GM19193 (cell line): ENCODE results near the gene ZNRF1.

ENCODE experiments used
- POLR2A ChIP-seq: IDR thresholded peaks from 4 replicates; pipeline ENCODE4 v1.6.1; 2011; ENCODE audit not compliant: insufficient read depth, insufficient read length; ENCODE audit errors: extremely low read depth

Gene ZNRF1

DNA sequence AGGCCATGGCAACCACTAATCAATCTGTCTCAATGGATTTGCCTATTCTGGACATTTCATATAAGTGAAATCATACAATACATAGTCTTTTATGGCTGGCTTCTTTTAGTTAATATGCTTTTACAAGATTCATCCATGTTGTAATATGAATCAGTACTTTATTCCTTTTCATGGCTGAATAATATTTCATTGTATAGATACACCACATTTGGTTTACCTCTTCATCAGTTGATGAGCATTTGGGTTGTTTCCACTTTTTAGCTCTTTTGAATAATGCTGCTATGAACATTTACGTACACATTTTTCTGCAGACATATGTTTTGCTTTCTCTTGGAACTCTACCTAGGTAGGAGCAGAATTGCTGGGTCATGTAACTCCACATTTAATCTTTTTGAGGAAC, 2.8 kb upstream of the ZNRF1 start:
- no peak for TF ChIP-seq POLR2A

DNA sequence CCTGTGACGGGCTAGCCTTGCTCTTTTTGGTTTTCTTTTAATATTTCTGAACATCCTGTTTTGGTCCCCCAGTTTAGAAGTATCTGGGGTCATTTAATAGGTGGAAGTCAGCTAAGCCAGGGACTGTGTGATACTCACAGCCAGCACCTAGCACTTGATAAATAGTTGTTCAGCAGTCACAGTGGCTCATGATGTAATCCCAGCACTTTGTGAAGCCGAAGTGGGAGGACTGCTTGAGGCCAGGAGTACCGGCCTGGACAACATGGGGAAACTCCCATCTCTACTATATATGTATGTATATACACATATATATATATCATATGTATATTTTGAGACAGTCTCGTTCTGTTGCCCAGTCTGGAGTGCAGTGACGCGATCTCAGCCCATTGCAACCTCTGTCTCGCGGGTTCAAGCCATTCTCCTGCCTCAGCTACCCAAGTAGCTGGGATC, 1.8 kb upstream of the ZNRF1 start:
- TF ChIP-seq POLR2A = no peak

GRCh38 chr16:74999219-74999608, 390 bp downstream of the ZNRF1 start:
- TF ChIP-seq POLR2A = no peak

GRCh38 chr16:74999609-75000480, 1.0 kb downstream of the ZNRF1 start:
- TF ChIP-seq POLR2A = no peak

DNA sequence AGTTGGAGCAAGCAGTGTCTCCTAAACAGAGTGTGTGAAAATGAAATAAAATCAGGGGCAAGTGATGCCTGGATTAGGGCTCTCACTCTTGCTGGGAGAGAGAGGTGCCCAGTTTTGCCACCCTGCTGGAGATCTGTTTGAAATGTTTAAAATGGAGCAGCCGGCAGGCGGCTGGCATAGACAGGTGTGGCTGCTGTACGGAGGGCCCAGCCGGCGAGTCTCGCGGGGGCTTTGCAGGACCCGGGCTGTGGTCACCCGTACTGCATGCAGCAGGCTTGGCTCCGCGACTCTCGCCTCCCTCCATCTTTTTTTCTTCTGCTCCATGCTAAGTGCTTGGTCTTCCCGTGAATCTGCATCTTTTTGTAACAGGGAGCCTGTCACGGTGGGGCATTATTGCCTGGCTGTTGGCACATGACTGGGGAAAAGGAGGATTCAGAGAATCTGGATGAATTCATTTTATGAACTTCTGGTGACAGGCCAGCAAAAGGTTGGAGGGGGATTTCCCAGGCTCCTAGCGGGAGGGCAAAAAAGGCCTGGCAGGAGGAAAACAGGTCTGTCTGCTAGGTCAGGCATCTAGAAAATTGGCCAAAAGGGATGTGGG, 1.8 kb downstream of the ZNRF1 start:
- no peak for TF ChIP-seq POLR2A

GRCh38 chr16:75002474-75002873, 3.6 kb downstream of the ZNRF1 start:
- no peak for TF ChIP-seq POLR2A

DNA sequence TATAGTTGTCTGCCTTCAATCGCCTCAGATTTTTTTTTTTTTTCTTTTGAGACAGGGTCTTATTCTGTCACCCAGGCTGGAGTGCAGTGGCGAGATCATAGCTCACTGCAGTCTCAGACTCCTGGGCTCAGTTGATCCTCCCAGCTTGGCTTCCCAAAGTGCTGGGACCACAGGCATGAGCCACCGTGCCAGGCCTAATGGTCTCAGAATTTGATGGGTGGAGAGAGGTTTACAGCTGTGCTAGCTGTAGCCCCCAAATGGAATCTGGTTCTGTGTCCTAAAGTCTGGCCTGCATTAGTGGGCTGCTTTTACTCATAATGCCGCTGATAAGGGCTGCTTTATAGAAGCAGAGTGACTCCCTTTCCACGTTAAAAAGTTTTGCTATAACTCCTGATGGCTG, 5.1 kb downstream of the ZNRF1 start:
- TF ChIP-seq POLR2A = no peak

- no peak for TF ChIP-seq POLR2A
Observed at GRCh38 chr16:75004460-75004859, 5.6 kb downstream of the ZNRF1 start.

DNA sequence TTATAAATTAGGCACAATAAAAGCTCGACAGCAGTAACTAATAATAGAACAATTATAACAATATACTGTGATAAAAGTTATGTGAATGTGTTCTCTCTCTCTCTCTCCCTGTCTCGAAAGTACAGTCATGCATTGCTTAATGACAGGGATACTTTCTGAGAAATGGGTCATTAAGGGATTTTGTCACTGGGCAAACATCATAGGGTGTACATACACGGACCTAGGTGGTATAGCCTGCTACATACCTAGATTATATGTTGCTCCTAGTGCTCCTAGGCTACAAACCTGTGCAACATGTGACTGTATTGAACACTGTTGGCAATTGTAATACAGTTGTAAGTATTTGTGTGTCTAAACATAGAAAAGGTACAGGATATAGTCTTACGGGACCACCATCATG, 6.9 kb downstream of the ZNRF1 start:
- TF ChIP-seq POLR2A = no peak

GRCh38 chr16:75007443-75007842, 8.6 kb downstream of the ZNRF1 start:
- no peak for TF ChIP-seq POLR2A

GRCh38 chr16:75010427-75010826, 11.6 kb downstream of the ZNRF1 start:
- TF ChIP-seq POLR2A = no peak

GRCh38 chr16:75011634-75012307, 12.9 kb downstream of the ZNRF1 start:
- no peak for TF ChIP-seq POLR2A

- TF ChIP-seq POLR2A = no peak
Observed at GRCh38 chr16:75012380-75013081, 13.7 kb downstream of the ZNRF1 start.

- no peak for TF ChIP-seq POLR2A
Observed at GRCh38 chr16:75014318-75014717, 15.5 kb downstream of the ZNRF1 start.
